Heart right ventricle (tissue), 16 donors: ENCODE measurements around the gene BNIP5. TPM values are rescaled to one million over a fixed set of nuclear protein-coding genes. Genes with fewer than 3 reads are reported as not detected.

Experiments used
- ATAC-seq, 8 donors: fragments of 200-7000 bp; cut with Tn5 transposase; one replicate each; pipeline ENCODE4 v1.9.1; 2020; ENCODE audit warnings: mild to moderate bottlenecking in 8 of 8, moderate library complexity in 8 of 8, moderate number of reproducible peaks in 1 of 8
- DNase-seq, 2 donors: peaks; one replicate each; pipeline ENCODE4 v3.0.0-alpha.2; 2020
- H3K27ac ChIP-seq, 10 donors: fragments of 200-600 bp; sonication (generic) in 2 of 10; one replicate each; pipeline versions ENCODE4 v1.5.0 to v1.8.0; 2020 to 2022; ENCODE audit warnings: mild to moderate bottlenecking in 3 of 10
- H3K27me3 ChIP-seq, 7 donors: fragments of 200-600 bp; one replicate each; pipeline ENCODE4 v1.8.0; 2021 to 2022; ENCODE audit warnings: mild to moderate bottlenecking in 2 of 7
- H3K36me3 ChIP-seq, 9 donors: fragments of 200-600 bp; sonication (generic) in 1 of 9; one replicate each; pipeline versions ENCODE4 v1.5.0 to v1.8.0; 2020 to 2022; ENCODE audit warnings: mild to moderate bottlenecking in 2 of 9
- H3K4me1 ChIP-seq, 9 donors: fragments of 200-600 bp; sonication (generic) in 1 of 9; one replicate each; pipeline versions ENCODE4 v1.5.0 to v1.8.0; 2020 to 2022; ENCODE audit warnings: mild to moderate bottlenecking in 4 of 9
- H3K4me3 ChIP-seq, 10 donors: fragments of 200-600 bp; sonication (generic) in 2 of 10; one replicate each; pipeline versions ENCODE4 v1.5.0 to v1.8.0; 2020 to 2022; ENCODE audit warnings: mild to moderate bottlenecking in 7 of 10, moderate library complexity in 2 of 10
- H3K9me3 ChIP-seq, 11 donors: fragments of 200-600 bp in 10 of 11; sonication (generic) in 2 of 11; one replicate each; pipeline versions ENCODE4 v1.5.0 to v1.8.0; 2013 to 2022; ENCODE audit warnings: mild to moderate bottlenecking in 2 of 11, control low read depth in 1 of 11, moderate library complexity in 1 of 11
- CTCF ChIP-seq, 9 donors: fragments of 200-600 bp; sonication (generic) in 2 of 9; IDR thresholded peaks; one replicate each; pipeline versions ENCODE4 v1.5.0 to v1.8.0; 2021 to 2022; ENCODE audit warnings: antibody characterized with exemption in 9 of 9, mild to moderate bottlenecking in 5 of 9, moderate library complexity in 1 of 9
- WGBS, 2 donors: extraction: QIAGEN DNeasy Blood & Tissue Kit; methylation state at CpG; one replicate each; pipeline ENCODE4 v1.1.7; 2013; ENCODE audit warnings: inconsistent platforms in 1 of 2; 5-methylcytosine and 5-hydroxymethylcytosine counted together
- intact Hi-C, 10 donors: fragments of 100-400 bp; cut with DNase I; formaldehyde crosslinking; loops; one replicate each; pipeline versions ENCODE4 v1.11.1 to v1.14.2; 2022
- polyA plus RNA-seq, 2 donors: library from polyadenylated mRNA; stranded (reverse); fragments of 200-250 nt; gene quantifications; one replicate each; pipeline ENCODE4 v1.2.3, GENCODE V29; 2013
- total RNA-seq, 10 donors: library from RNA; stranded (reverse); fragmentation: NEBNext Ultra II Directional in 3 of 10; extraction: Animal tissue kit (Norgen Biotek cat#: 25700) in 3 of 10; gene quantifications; one replicate each; pipeline versions ENCODE4 v1.2.1 to v1.2.4, GENCODE V29; 2021 to 2023
- donor health status: Arrhythmogenic right ventricular cardiomyopathy.
- donor health status: ischemic (EF 13 %, LVEDD 7.1; RV severe dilation, severe dysfunction).
- donor health status: healthy with polysubstance abuse.
- donor health status: DM: no; HTN: yes; CAD: no.
- donor health status: DM: no; HTN: no; CAD: no.
- donor health status: ischemic (EF 25% LVEDD 6.9; RV normal size, moderate dysfunction).
- donor health status: ischemic (EF 25% LVEDD 5.7; RV mildly dilated, moderate dysfunction).
- donor health status: healthy.
- donor health status: DM: yes; HTN: yes; CAD: no.
- donor health status: Ischemic cardiomyopathy.
- donor health status: ischemic (EF 35%, LVEDD 5.7; RV mildly dilated, moderate dysfunction).
- donor health status: nonischemic (EF 11% LVEDD 7.7; RV severe dilation, severe dysfunction).
- donor health status: DM: yes; HTN: yes; CAD: no.
- donor health status: PGD.
- donor health status: ischemic (EF 29% LVEDD 5.4; RV normal size, mild dysfunction).
- donor health status: nonischemic (EF 23%, LVEDD 6.1; RV moderate dilation, normal function).

The BNIP5 gene
- total and polyA plus RNA-seq, 12 donors = not detected

- no peak for TF ChIP-seq CTCF (IDR thresholded peaks at IDR 0.05)
Observed at GRCh38 chr6:36297051-36297450, 39.6 kb downstream of the BNIP5 start.

GRCh38 chr6:36296240-36296639 lies 40.4 kb downstream of the BNIP5 start:
- Histone ChIP-seq H3K36me3 (no peaks in the 10 kb centered on the region), H3K4me3 (no peak overlapping the region), H3K27me3 (peaks cover 0 to 32% (median 18%) of the 10 kb centered on the region in 7 donors), H3K4me1 (peaks cover 0 to 11% (median 0%) of the 10 kb centered on the region in 9 donors), H3K27ac (no peak overlapping the region), H3K9me3 (no peaks in the 10 kb centered on the region)
- WGBS, 2 donors = 62 to 69% methylated on average over 1 of the region's 1 CpG
- DNase-seq (no peak), ATAC-seq (no peak)
- TF ChIP-seq CTCF (IDR thresholded peaks at IDR 0.05) = no peak
- intact Hi-C loops = loop anchor here in 1 of 10 donors (5.0 kb wide), 1 partner anchor 66 kb away; no protein-coding TSS in a partner anchor

More at GRCh38 chr6:36297051-36297450, 39.6 kb downstream of the BNIP5 start:
- no peak for ATAC-seq
- WGBS, 2 donors = 63 to 64% methylated on average over 6 of the region's 6 CpGs
- intact Hi-C loops = loop anchor here in 1 of 10 donors (5.0 kb wide), 1 partner anchor 65 kb away; no protein-coding TSS in a partner anchor
- H3K36me3 ChIP-seq = no peaks in the 10 kb centered on the region
- H3K4me3 ChIP-seq = no peak overlapping the region
- H3K27me3 ChIP-seq = peaks cover 0 to 34% (median 11%) of the 10 kb centered on the region in 7 donors
- no peaks in the 10 kb centered on the region for H3K9me3 ChIP-seq
- H3K27ac ChIP-seq = no peak overlapping the region
- DNase-seq = no peak
- peaks cover 0 to 5% (median 0%) of the 10 kb centered on the region in 9 donors for H3K4me1 ChIP-seq

GRCh38 chr6:36292170-36292569 lies 44.5 kb downstream of the BNIP5 start:
- no peak for DNase-seq
- 71 to 83% methylated on average over 6 of the region's 6 CpGs for WGBS, 2 donors
- ATAC-seq = no peak
- TF ChIP-seq CTCF (IDR thresholded peaks at IDR 0.05) = no peak
- no peaks in the 10 kb centered on the region for H3K9me3 ChIP-seq
- no peak overlapping the region for H3K4me3 ChIP-seq
- intact Hi-C loops = no loop called here
- no peaks in the 10 kb centered on the region for H3K36me3 ChIP-seq
- peak overlapping the region in 1 of 10 donors; percentile 78 for H3K27ac ChIP-seq
- peaks cover 0 to 51% (median 32%) of the 10 kb centered on the region in 7 donors for H3K27me3 ChIP-seq
- H3K4me1 ChIP-seq = peaks cover 0 to 18% (median 0%) of the 10 kb centered on the region in 9 donors

- H3K27ac ChIP-seq = peak overlapping the region in 1 of 10 donors; percentile 78
- H3K27me3 ChIP-seq = peaks cover 0 to 55% (median 41%) of the 10 kb centered on the region in 7 donors
- H3K36me3 ChIP-seq = no peaks in the 10 kb centered on the region
- intact Hi-C loops = no loop called here
- DNase-seq = no peak
- peak overlapping the region in 1 of 10 donors; percentile 25 for H3K4me3 ChIP-seq
- WGBS, 2 donors = 62 to 70% methylated on average over 23 of the region's 23 CpGs
- H3K9me3 ChIP-seq = no peaks in the 10 kb centered on the region
- peaks cover 0 to 14% (median 0%) of the 10 kb centered on the region in 9 donors for H3K4me1 ChIP-seq
- TF ChIP-seq CTCF (IDR thresholded peaks at IDR 0.05) = no peak
- peak in 1 of 8 donors; percentile 40 for ATAC-seq
Observed at GRCh38 chr6:36290668-36291620, 45.7 kb downstream of the BNIP5 start.
